Dendritic cell treated with granulocyte-macrophage colony-stimulating factor and Interleukin-4, amounts not matched to agents 40 ng/mL and 50 ng/mL, for 4 days (primary cell): ENCODE results near the gene RASGRP1.

Source experiments
- H3K27ac Mint-ChIP-seq: one replicate; pipeline ENCODE4 v1.8.0; 2022; ENCODE audit warnings: mild to moderate bottlenecking, mixed read lengths
- H3K27me3 Mint-ChIP-seq: one replicate; pipeline ENCODE4 v1.8.0; 2022; ENCODE audit warnings: mild to moderate bottlenecking, mixed read lengths
- H3K36me3 Mint-ChIP-seq: one replicate; pipeline ENCODE4 v1.8.0; 2022; ENCODE audit warnings: low read depth, mixed read lengths
- H3K4me1 Mint-ChIP-seq: one replicate; pipeline ENCODE4 v1.8.0; 2022; ENCODE audit warnings: low read depth, mixed read lengths
- H3K4me3 Mint-ChIP-seq: one replicate; pipeline ENCODE4 v1.8.0; 2022; ENCODE audit warnings: mild to moderate bottlenecking, moderate library complexity, mixed read lengths
- H3K9me3 Mint-ChIP-seq: one replicate; pipeline ENCODE4 v1.8.0; 2022; ENCODE audit warnings: mixed read lengths
- intact Hi-C: fragments of 100-400 bp; cut with micrococcal nuclease; formaldehyde crosslinking; loops from one replicate; pipeline ENCODE4 v1.15.0; 2022

RASGRP1 gene

GRCh38 chr15:38559131-38559530 is 5.5 kb downstream of the RASGRP1 start:
- Mint-ChIP-seq H3K27me3 (peaks cover 16% of the 10 kb centered on the region), H3K36me3 (no peaks in the 10 kb centered on the region), H3K4me1 (peaks cover 19% of the 10 kb centered on the region), H3K9me3 (no peaks in the 10 kb centered on the region), H3K27ac (no peak overlapping the region), H3K4me3 (no peak overlapping the region)
- intact Hi-C loops, result no loop called here

GRCh38 chr15:38558372-38559059 is 6.1 kb downstream of the RASGRP1 start:
- no peaks in the 10 kb centered on the region for H3K9me3 Mint-ChIP-seq
- no peak overlapping the region for H3K27ac Mint-ChIP-seq
- intact Hi-C loops, result no loop called here
- H3K27me3 Mint-ChIP-seq, result peaks cover 10% of the 10 kb centered on the region
- no peaks in the 10 kb centered on the region for H3K36me3 Mint-ChIP-seq
- peaks cover 14% of the 10 kb centered on the region for H3K4me1 Mint-ChIP-seq
- no peak overlapping the region for H3K4me3 Mint-ChIP-seq

- H3K36me3 Mint-ChIP-seq, result no peaks in the 10 kb centered on the region
- peaks cover 14% of the 10 kb centered on the region for H3K4me1 Mint-ChIP-seq
- no peak overlapping the region for H3K27ac Mint-ChIP-seq
- H3K9me3 Mint-ChIP-seq, result no peaks in the 10 kb centered on the region
- H3K27me3 Mint-ChIP-seq, result peaks cover 7% of the 10 kb centered on the region
- intact Hi-C loops, result no loop called here
- no peak overlapping the region for H3K4me3 Mint-ChIP-seq
These were observed 6.7 kb downstream of the RASGRP1 start for GRCh38 chr15:38557921-38558320.

- Mint-ChIP-seq H3K4me1 (peaks cover 6% of the 10 kb centered on the region), H3K27me3 (peaks cover 2% of the 10 kb centered on the region), H3K4me3 (no peak overlapping the region), H3K9me3 (no peaks in the 10 kb centered on the region), H3K36me3 (no peaks in the 10 kb centered on the region), H3K27ac (no peak overlapping the region)
- intact Hi-C loops, result no loop called here
These were observed 8.8 kb downstream of the RASGRP1 start for GRCh38 chr15:38555686-38556334.

GRCh38 chr15:38554354-38554753 is 10.3 kb downstream of the RASGRP1 start:
- H3K27ac Mint-ChIP-seq, result no peak overlapping the region
- intact Hi-C loops, result no loop called here
- H3K4me1 Mint-ChIP-seq, result peaks cover 6% of the 10 kb centered on the region
- H3K36me3 Mint-ChIP-seq, result no peaks in the 10 kb centered on the region
- H3K9me3 Mint-ChIP-seq, result no peaks in the 10 kb centered on the region
- H3K27me3 Mint-ChIP-seq, result no peaks in the 10 kb centered on the region
- H3K4me3 Mint-ChIP-seq, result no peak overlapping the region

GRCh38 chr15:38553071-38553470 is 11.5 kb downstream of the RASGRP1 start:
- no peak overlapping the region for H3K27ac Mint-ChIP-seq
- intact Hi-C loops, result no loop called here
- H3K4me1 Mint-ChIP-seq, result peaks cover 5% of the 10 kb centered on the region
- no peaks in the 10 kb centered on the region for H3K36me3 Mint-ChIP-seq
- no peaks in the 10 kb centered on the region for H3K9me3 Mint-ChIP-seq
- no peak overlapping the region for H3K4me3 Mint-ChIP-seq
- no peaks in the 10 kb centered on the region for H3K27me3 Mint-ChIP-seq

GRCh38 chr15:38551720-38552648 is 12.6 kb downstream of the RASGRP1 start:
- intact Hi-C loops, result no loop called here
- Mint-ChIP-seq H3K4me1 (no peaks in the 10 kb centered on the region), H3K36me3 (no peaks in the 10 kb centered on the region), H3K9me3 (no peaks in the 10 kb centered on the region), H3K27ac (no peak overlapping the region), H3K4me3 (no peak overlapping the region), H3K27me3 (no peaks in the 10 kb centered on the region)

GRCh38 chr15:38549222-38549621 is 15.4 kb downstream of the RASGRP1 start:
- intact Hi-C loops, result no loop called here
- no peaks in the 10 kb centered on the region for H3K36me3 Mint-ChIP-seq
- H3K4me1 Mint-ChIP-seq, result no peaks in the 10 kb centered on the region
- H3K27me3 Mint-ChIP-seq, result no peaks in the 10 kb centered on the region
- no peak overlapping the region for H3K4me3 Mint-ChIP-seq
- H3K9me3 Mint-ChIP-seq, result no peaks in the 10 kb centered on the region
- H3K27ac Mint-ChIP-seq, result no peak overlapping the region

GRCh38 chr15:38547255-38547997 is 17.2 kb downstream of the RASGRP1 start:
- Mint-ChIP-seq H3K27ac (no peak overlapping the region), H3K27me3 (no peaks in the 10 kb centered on the region), H3K9me3 (no peaks in the 10 kb centered on the region), H3K4me3 (no peak overlapping the region), H3K4me1 (no peaks in the 10 kb centered on the region), H3K36me3 (no peaks in the 10 kb centered on the region)
- intact Hi-C loops, result no loop called here

GRCh38 chr15:38545179-38545578 is 19.4 kb downstream of the RASGRP1 start:
- intact Hi-C loops, result no loop called here
- H3K36me3 Mint-ChIP-seq, result no peaks in the 10 kb centered on the region
- no peak overlapping the region for H3K4me3 Mint-ChIP-seq
- no peaks in the 10 kb centered on the region for H3K9me3 Mint-ChIP-seq
- no peaks in the 10 kb centered on the region for H3K27me3 Mint-ChIP-seq
- no peak overlapping the region for H3K27ac Mint-ChIP-seq
- H3K4me1 Mint-ChIP-seq, result no peaks in the 10 kb centered on the region

- Mint-ChIP-seq H3K27ac (no peak overlapping the region), H3K36me3 (no peaks in the 10 kb centered on the region), H3K4me1 (no peaks in the 10 kb centered on the region), H3K4me3 (no peak overlapping the region), H3K27me3 (no peaks in the 10 kb centered on the region), H3K9me3 (no peaks in the 10 kb centered on the region)
- intact Hi-C loops, result no loop called here
These were observed 23.6 kb downstream of the RASGRP1 start for GRCh38 chr15:38541026-38541425.

- Mint-ChIP-seq H3K27me3 (no peaks in the 10 kb centered on the region), H3K4me3 (no peak overlapping the region), H3K36me3 (no peaks in the 10 kb centered on the region), H3K4me1 (no peaks in the 10 kb centered on the region), H3K27ac (no peak overlapping the region), H3K9me3 (no peaks in the 10 kb centered on the region)
- intact Hi-C loops, result no loop called here
These were observed 24.1 kb downstream of the RASGRP1 start for GRCh38 chr15:38540510-38540909.

GRCh38 chr15:38539008-38539343 is 25.6 kb downstream of the RASGRP1 start:
- Mint-ChIP-seq H3K9me3 (no peaks in the 10 kb centered on the region), H3K4me1 (no peaks in the 10 kb centered on the region), H3K4me3 (no peak overlapping the region), H3K36me3 (no peaks in the 10 kb centered on the region), H3K27me3 (no peaks in the 10 kb centered on the region), H3K27ac (no peak overlapping the region)
- intact Hi-C loops, result no loop called here
